Colonic mucosa (tissue), 4 donors: ENCODE data around the gene TNFSF18. TPM values are rescaled to one million over a fixed set of nuclear protein-coding genes. Genes with fewer than 3 reads are reported as not detected.

Experiments used
- DNase-seq: peaks from one replicate; pipeline ENCODE4 v3.0.0-alpha.2; 2020
- H3K27ac ChIP-seq: fragments of 200-600 bp; one replicate; pipeline ENCODE4 v1.8.0; 2021
- H3K27me3 ChIP-seq: fragments of 200-600 bp; one replicate; pipeline ENCODE4 v1.8.0; 2021
- H3K36me3 ChIP-seq: fragments of 200-600 bp; one replicate; pipeline ENCODE4 v1.8.0; 2021
- H3K4me1 ChIP-seq: fragments of 200-600 bp; one replicate; pipeline ENCODE4 v1.8.0; 2021; ENCODE audit warnings: mild to moderate bottlenecking
- H3K4me3 ChIP-seq: fragments of 200-600 bp; one replicate; pipeline ENCODE4 v1.8.0; 2021
- H3K9ac ChIP-seq, 2 donors: one replicate each; pipeline ENCODE4 v1.7.0; 2013; ENCODE audit warnings: control low read depth in 2 of 2, low read depth in 2 of 2, low read length in 2 of 2
- H3K9me3 ChIP-seq: fragments of 200-600 bp; one replicate; pipeline ENCODE4 v1.8.0; 2021
- intact Hi-C: fragments of 100-400 bp; cut with DNase I; formaldehyde crosslinking; loops from one replicate; pipeline ENCODE4 v1.14.1; 2022
- total RNA-seq, 2 donors: library from RNA; stranded (reverse); fragmentation: NEBNext Ultra II Directional in 1 of 2; extraction: Animal tissue kit (Norgen Biotek cat#: 25700) in 1 of 2; gene quantifications; one replicate each; pipeline ENCODE4 v1.2.1, GENCODE V29; 2021
- TF ChIP-seq, protein P1 (sequence below): fragments of 200-600 bp; IDR thresholded peaks from one replicate; pipeline ENCODE4 v1.8.0; 2022; ENCODE audit warnings: antibody characterized with exemption, mild to moderate bottlenecking
- donor health status: healthy.
- donor health status: DM: no; HTN: no; CAD: no.
- donor health status: DM: no; HTN: no; CAD: no.

Gene TNFSF18
- total RNA-seq, 2 donors from 2014 or later: not detected

DNA sequence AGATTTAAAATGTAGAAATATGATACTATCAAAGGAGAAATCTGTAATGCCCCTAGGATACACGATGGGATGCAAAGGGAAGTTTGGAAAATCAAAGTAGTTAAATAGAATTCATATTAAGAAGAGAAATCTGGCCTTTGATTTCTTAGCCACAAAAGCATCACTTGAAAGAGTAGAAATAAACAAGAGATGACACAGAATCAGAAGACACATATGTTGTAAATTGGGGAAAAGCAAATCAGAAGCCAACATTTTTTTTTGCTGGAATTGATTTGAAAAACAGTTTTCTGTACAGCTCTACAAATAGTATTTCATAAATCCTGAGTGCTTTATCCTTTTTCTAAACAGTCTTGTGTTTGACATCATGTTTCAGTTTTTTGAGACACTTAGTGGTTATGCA is 12.4 kb upstream of the TNFSF18 start:
- Histone ChIP-seq H3K4me3 (no peak overlapping the region), H3K4me1 (no peaks in the 10 kb centered on the region), H3K9ac (no peak overlapping the region), H3K9me3 (no peaks in the 10 kb centered on the region), H3K36me3 (no peaks in the 10 kb centered on the region), H3K27me3 (no peaks in the 10 kb centered on the region), H3K27ac (no peak overlapping the region)
- TF ChIP-seq, protein P1, sequence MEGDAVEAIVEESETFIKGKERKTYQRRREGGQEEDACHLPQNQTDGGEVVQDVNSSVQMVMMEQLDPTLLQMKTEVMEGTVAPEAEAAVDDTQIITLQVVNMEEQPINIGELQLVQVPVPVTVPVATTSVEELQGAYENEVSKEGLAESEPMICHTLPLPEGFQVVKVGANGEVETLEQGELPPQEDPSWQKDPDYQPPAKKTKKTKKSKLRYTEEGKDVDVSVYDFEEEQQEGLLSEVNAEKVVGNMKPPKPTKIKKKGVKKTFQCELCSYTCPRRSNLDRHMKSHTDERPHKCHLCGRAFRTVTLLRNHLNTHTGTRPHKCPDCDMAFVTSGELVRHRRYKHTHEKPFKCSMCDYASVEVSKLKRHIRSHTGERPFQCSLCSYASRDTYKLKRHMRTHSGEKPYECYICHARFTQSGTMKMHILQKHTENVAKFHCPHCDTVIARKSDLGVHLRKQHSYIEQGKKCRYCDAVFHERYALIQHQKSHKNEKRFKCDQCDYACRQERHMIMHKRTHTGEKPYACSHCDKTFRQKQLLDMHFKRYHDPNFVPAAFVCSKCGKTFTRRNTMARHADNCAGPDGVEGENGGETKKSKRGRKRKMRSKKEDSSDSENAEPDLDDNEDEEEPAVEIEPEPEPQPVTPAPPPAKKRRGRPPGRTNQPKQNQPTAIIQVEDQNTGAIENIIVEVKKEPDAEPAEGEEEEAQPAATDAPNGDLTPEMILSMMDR: no peak
- no peak for DNase-seq
- intact Hi-C loops: no loop called here

DNA sequence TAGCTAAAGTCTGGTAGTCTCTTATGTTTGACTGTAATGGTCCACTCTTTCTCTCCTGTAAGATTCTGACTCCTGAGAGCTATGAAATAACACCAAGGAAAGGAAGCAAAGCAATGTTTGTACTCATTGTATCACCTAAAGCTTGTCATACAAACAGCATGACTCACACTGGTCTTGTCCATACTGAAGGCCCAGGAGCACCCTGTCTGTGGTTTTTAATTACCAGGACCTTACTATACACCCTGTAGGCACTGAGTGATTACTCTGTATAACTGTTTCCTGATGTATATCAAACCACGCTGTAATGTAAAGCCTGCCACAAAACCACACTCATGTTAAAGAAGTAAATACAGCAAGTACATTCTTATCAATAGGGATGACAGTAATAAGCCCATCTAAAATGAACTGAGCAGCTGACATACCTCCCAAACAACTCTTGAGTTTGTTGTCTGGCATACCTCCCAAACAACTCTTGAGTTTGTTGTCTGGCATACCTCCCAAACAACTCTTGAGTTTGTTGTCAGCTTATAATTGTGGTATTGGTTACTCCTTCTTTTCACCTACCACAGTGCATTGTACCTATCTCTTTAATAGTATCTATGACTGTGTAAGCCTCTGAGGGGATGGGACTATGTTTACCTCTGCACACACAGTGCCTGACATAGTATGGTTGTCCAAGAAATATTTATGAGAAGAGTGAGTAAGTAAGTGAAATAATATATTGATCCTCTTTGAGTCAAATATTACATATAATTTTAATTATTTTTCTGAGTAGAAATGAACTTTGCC is 11.6 kb upstream of the TNFSF18 start:
- TF ChIP-seq, protein P1: no peak
- H3K4me1 ChIP-seq: no peaks in the 10 kb centered on the region
- H3K27me3 ChIP-seq: no peaks in the 10 kb centered on the region
- H3K36me3 ChIP-seq: no peaks in the 10 kb centered on the region
- H3K9me3 ChIP-seq: no peaks in the 10 kb centered on the region
- H3K9ac ChIP-seq: no peak overlapping the region
- H3K27ac ChIP-seq: no peak overlapping the region
- intact Hi-C loops: no loop called here
- no peak for DNase-seq
- H3K4me3 ChIP-seq: no peak overlapping the region

DNA sequence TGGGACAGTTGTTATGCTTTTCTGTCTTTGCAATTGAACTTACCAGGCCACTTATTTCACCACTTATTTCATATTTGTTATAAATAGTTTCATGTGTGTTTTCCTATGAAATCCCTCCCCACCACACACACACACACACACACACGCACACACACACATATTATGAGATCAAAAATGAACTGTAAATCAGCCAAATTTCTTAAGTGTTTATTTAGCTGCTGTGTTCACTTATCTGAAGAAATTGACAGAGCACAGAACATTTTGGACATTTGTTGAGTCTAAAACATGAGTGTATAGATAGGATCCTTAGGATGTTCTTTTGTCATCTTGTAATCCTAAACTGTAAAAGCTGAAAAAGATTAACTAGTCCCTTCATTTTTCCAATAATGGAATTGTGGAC is 7.8 kb upstream of the TNFSF18 start:
- H3K4me3 ChIP-seq: no peak overlapping the region
- TF ChIP-seq, protein P1: no peak
- no peaks in the 10 kb centered on the region for H3K36me3 ChIP-seq
- no peak overlapping the region for H3K9ac ChIP-seq
- no peak overlapping the region for H3K27ac ChIP-seq
- H3K4me1 ChIP-seq: no peaks in the 10 kb centered on the region
- no peaks in the 10 kb centered on the region for H3K9me3 ChIP-seq
- H3K27me3 ChIP-seq: no peaks in the 10 kb centered on the region
- intact Hi-C loops: no loop called here
- DNase-seq: no peak

DNA sequence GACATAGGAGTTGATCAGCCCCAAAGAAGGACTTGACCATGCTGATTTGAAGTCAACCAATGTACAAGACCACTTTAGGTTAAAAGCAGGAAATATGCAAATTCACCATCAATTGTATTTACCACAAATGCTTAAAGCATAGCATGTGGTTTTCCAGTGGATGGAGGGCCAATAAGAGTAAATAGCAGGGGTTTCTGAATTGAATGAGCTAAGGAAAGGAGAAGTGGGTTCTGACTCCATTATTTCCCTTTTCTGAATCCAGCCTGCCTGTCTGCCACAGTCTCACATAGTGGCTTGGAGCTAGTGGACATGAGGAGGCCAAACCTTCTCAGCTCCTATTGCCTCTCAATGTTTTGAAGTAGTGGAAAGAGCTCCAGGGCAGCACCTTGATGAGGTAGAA is 7.2 kb upstream of the TNFSF18 start:
- no peak overlapping the region for H3K9ac ChIP-seq
- no peak overlapping the region for H3K27ac ChIP-seq
- no peaks in the 10 kb centered on the region for H3K27me3 ChIP-seq
- no peak for DNase-seq
- H3K4me1 ChIP-seq: no peaks in the 10 kb centered on the region
- H3K9me3 ChIP-seq: no peaks in the 10 kb centered on the region
- TF ChIP-seq, protein P1: no peak
- intact Hi-C loops: no loop called here
- H3K36me3 ChIP-seq: no peaks in the 10 kb centered on the region
- no peak overlapping the region for H3K4me3 ChIP-seq

DNA sequence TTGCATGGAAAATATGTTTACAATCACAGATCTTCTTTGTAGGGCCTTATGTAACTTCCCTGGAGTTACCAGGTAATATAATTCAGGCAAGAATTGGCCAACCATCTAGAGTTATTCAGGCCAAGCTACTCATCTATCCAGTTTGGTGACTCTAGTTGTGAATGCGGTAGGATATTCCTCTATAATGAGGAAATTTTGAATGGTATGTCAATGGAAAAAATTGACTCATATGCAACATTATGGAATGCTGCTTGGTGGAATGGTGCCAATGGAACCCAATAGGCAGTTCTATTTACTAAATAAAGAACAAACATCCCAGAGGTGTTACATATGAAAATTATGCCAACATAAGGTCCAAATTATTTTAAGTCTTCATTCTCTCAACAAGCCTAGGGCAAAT is 5.6 kb upstream of the TNFSF18 start:
- Histone ChIP-seq H3K9ac (no peak overlapping the region), H3K36me3 (no peaks in the 10 kb centered on the region), H3K9me3 (no peaks in the 10 kb centered on the region), H3K27ac (no peak overlapping the region), H3K4me1 (no peaks in the 10 kb centered on the region), H3K27me3 (no peaks in the 10 kb centered on the region), H3K4me3 (no peak overlapping the region)
- TF ChIP-seq, protein P1: no peak
- intact Hi-C loops: no loop called here
- DNase-seq: no peak
